ENCODE results near the gene APOD.
A peak's percentile ranks its signal among the peaks of the same experiment; 100 is the strongest.

Gene APOD

DNA sequence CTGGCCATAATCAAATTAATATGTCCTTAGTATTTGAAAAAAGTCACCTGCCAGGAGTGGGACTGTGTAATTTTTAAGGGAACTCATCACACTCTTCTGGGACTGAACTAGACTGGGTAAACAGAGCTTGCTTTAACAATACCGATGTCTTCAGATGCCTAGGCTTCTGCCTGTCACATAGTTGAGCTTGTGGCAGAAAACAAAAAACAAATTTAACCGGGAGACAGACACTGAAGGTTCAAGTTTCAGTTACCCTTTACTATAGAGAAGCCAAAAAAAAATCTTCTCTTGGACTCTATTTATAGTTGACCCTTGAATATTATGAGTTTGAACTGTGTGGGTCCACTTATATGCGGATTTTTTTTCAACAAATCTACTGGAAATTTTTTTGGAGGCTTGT lies 51.4 kb downstream of the APOD start:
- Histone ChIP-seq H3K36me3 (peaks cover 24 to 64% (median 38%) of the 10 kb centered on the region in 11 experiments), H3K9ac (no peak overlapping the region), H3K4me2 (no peak overlapping the region), H3K4me1 (no peaks in the 10 kb centered on the region), H3K27ac (no peak overlapping the region), H3K4me3 (no peak overlapping the region), H4K20me1 (peaks cover 40 to 99% (median 74%) of the 10 kb centered on the region in 11 experiments), H3K27me3 (no peaks in the 10 kb centered on the region), H3K9me3 (replicated peaks in 1 of 11) (no peaks in the 10 kb centered on the region; a peak in 1 of 22 replicates)
- TF ChIP-seq Cebpa-rat (IDR thresholded peaks at IDR 0.05) = no peak

GRCh38 chr3:195531683-195532082 lies 52.1 kb downstream of the APOD start:
- H3K9me3 ChIP-seq (replicated peaks in 1 of 11) = no peaks in the 10 kb centered on the region; a peak in 1 of 22 replicates
- H3K36me3 ChIP-seq = peaks cover 28 to 70% (median 42%) of the 10 kb centered on the region in 11 experiments
- H3K27ac ChIP-seq = no peak overlapping the region
- no peak overlapping the region for H3K9ac ChIP-seq
- H3K4me2 ChIP-seq = no peak overlapping the region
- H3K4me3 ChIP-seq = no peak overlapping the region
- no peaks in the 10 kb centered on the region for H3K4me1 ChIP-seq
- TF ChIP-seq Cebpa-rat (IDR thresholded peaks at IDR 0.05) = no peak
- H4K20me1 ChIP-seq = peaks cover 40 to 99% (median 74%) of the 10 kb centered on the region in 11 experiments
- no peaks in the 10 kb centered on the region for H3K27me3 ChIP-seq

DNA sequence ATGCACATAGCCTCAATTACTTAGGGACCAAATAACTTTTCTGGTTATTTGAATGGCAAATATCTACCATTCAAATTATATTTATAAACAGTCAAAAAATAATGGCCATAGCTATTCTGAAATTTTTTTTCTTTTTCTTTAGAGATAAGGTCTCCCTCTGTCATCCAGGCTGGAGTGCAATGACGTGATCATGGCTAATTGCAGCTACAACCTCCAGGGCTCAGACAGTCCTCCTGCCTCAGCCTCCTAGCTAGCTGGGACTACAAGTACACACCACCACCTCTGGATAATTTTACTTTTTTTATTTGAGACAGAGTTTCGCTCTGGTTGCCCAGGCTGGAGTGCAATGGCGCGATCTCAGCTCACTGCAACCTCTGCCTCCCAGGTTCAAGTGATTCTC lies 57.2 kb downstream of the APOD start:
- Histone ChIP-seq H3K27ac (no peak overlapping the region), H3K9me3 (replicated peaks in 1 of 11) (no peaks in the 10 kb centered on the region; a peak in 1 of 22 replicates), H3K4me3 (no peak overlapping the region), H3K36me3 (peaks cover 44 to 82% (median 58%) of the 10 kb centered on the region in 11 experiments), H3K4me1 (peaks cover 0 to 4% (median 0%) of the 10 kb centered on the region in 10 experiments; a peak in 1 of 20 replicates), H4K20me1 (peaks cover 3 to 99% (median 40%) of the 10 kb centered on the region in 11 experiments; a peak in 16 of 22 replicates), H3K9ac (no peak overlapping the region), H3K4me2 (no peak overlapping the region), H3K27me3 (no peaks in the 10 kb centered on the region)
- TF ChIP-seq Cebpa-rat (IDR thresholded peaks at IDR 0.05) = no peak

DNA sequence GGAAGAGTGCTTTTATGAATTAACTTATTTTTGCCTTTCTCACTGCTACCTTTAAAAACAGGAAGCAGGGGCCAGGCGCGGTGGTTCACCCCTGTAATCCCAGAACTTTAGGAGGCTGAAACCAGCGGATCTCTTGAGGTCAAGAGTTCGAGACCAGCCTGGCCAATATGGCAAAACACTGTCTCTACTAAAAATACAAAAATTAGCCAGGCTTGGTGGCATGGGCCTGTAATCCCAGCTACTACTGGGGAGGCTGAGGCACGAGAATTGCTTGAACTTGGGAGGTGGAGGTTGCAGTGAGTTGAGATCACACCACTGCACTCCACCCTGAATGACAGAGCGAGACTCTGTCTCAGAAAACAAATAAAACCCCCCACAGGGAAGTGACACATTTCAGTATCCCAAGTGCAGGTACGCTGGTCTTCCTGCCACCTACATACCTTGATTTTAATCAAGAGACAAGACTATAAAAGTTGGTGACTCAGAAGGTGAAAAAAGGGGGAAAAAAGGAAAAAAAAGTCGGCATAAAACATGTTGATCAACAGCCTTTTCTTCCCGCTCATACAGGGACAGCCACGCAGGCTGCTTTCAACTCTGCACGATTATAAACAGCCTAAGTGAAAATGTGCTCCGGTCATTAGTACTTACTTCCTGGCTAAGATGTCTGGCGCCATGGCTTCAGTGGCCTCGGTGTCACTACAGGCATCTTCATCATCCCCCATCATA lies 59.4 kb downstream of the APOD start:
- no peak overlapping the region for H3K4me3 ChIP-seq
- no peaks in the 10 kb centered on the region for H3K9me3 ChIP-seq (replicated peaks in 1 of 11)
- H4K20me1 ChIP-seq = peaks cover 0 to 90% (median 19%) of the 10 kb centered on the region in 11 experiments; a peak in 14 of 22 replicates
- H3K36me3 ChIP-seq = peaks cover 47 to 83% (median 61%) of the 10 kb centered on the region in 11 experiments
- H3K9ac ChIP-seq = 0 out of 22 replicates have a peak overlapping the region, but pooled peaks of 1 of the 11 experiments have one; percentile 18
- TF ChIP-seq Cebpa-rat (IDR thresholded peaks at IDR 0.05) = no peak
- no peaks in the 10 kb centered on the region for H3K27me3 ChIP-seq
- no peak overlapping the region for H3K27ac ChIP-seq
- H3K4me1 ChIP-seq = peaks cover 0 to 4% (median 0%) of the 10 kb centered on the region in 10 experiments; a peak in 1 of 20 replicates
- no peak overlapping the region for H3K4me2 ChIP-seq

DNA sequence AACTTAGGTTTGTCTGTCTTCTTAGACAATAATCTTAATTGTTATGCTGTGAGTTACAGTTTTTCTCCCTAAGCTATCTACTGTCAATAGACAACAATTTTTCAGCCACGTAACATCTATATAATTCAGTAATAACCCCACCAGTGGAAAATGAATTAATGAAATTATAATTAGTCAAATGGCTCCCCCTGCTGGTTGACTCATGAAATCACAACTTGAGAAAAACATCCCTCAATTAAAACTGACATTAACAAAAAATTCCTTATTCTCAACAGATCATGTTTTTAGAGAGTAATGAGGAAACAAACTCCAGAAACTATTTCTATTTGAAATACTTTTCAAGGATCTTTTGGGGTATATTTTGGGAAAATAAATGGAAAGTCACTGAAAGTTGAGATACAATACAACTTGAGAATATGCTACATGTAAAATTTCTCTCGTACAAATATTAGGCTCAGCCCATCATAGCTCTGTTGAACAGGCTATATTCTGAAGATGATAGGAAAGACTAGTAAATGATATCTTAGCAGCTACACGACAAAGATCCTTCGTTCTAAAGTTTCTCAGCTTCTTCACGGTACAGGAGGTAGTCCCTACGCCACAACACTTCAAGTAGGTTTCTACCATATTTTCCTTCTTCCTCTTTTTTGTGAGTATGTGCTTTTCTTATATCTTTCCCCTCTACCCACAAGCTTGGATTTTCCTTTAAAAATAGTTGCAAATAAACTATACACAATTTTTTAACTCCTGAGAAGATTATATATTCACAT lies 61.3 kb downstream of the APOD start:
- Histone ChIP-seq H3K4me1 (peaks cover 0 to 4% (median 0%) of the 10 kb centered on the region in 10 experiments; a peak in 1 of 20 replicates), H3K36me3 (peaks cover 49 to 84% (median 68%) of the 10 kb centered on the region in 11 experiments), H3K9me3 (replicated peaks in 1 of 11) (no peaks in the 10 kb centered on the region), H3K27ac (no peak overlapping the region), H3K4me2 (no peak overlapping the region), H3K4me3 (no peak overlapping the region), H4K20me1 (peaks cover 0 to 78% (median 19%) of the 10 kb centered on the region in 11 experiments; a peak in 13 of 22 replicates), H3K27me3 (no peaks in the 10 kb centered on the region), H3K9ac (no peak overlapping the region)
- TF ChIP-seq Cebpa-rat (IDR thresholded peaks at IDR 0.05) = no peak
